ENCODE data around the gene PTBP3.

Gene PTBP3

GRCh38 chr9:112170235-112170634 lies 163.2 kb downstream of the PTBP3 start:
- Histone ChIP-seq H3K4me3 (no peak overlapping the region), H3K27ac (no peak overlapping the region)
- no peak for TF ChIP-seq CTCF (IDR thresholded peaks at IDR 0.05)
- no peak for DNase-seq (ENCODE audit: low spot score)

GRCh38 chr9:112169368-112169767 lies 164.1 kb downstream of the PTBP3 start:
- H3K4me3 ChIP-seq: no peak overlapping the region
- TF ChIP-seq CTCF (IDR thresholded peaks at IDR 0.05): no peak
- H3K27ac ChIP-seq: no peak overlapping the region
- no peak for DNase-seq (ENCODE audit: low spot score)

- no peak for TF ChIP-seq CTCF (IDR thresholded peaks at IDR 0.05)
- no peak for DNase-seq (ENCODE audit: low spot score)
- no peak overlapping the region for H3K4me3 ChIP-seq
- no peak overlapping the region for H3K27ac ChIP-seq
Observed at GRCh38 chr9:112168197-112168596, 165.2 kb downstream of the PTBP3 start.

Data from coronary artery (tissue), 2 donors.